Measurements from ENCODE around the gene SMAD5.

DNA sequence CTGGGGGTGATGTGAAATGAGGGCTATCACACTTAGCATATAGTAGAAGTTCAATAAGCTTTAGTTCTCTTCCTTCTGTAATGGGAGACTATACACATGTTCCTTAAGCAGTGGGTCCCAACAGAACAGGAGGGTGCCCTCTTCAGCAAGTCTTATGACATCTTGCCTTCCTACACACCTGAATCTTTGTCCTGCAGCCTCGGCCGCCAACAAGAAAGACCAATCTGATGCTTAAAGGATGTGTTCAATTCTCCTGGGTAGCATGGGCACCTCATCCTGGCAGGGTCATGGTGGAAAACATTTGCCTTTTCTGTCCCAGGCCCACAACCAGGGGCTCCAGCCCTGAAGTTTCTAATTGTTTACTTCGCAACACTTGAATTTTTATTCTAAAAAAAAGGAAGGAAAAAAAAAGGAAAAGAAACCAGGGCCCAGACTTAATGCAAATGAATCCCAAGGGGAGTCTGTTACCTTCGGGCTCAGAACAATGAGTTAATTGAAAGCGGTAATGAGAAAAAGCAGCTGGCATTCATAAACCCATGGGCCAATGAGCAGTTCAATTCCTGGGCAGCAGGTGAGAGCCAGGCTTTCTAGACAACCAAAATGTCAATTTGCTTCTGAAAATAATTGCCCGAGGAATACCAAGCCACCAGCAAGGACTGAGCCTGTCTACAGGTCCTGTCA is 26.2 kb upstream of the SMAD5 start:
- no peak for TF ChIP-seq BHLHE40 (IDR thresholded peaks at IDR 0.05; ENCODE audit: low read length)
- no peak for TF ChIP-seq POLR2A (IDR thresholded peaks at IDR 0.05; ENCODE audit: insufficient read depth in 1 of 2, low read depth in 2 of 2, low read length in 2 of 2)
- TF ChIP-seq, protein P1, sequence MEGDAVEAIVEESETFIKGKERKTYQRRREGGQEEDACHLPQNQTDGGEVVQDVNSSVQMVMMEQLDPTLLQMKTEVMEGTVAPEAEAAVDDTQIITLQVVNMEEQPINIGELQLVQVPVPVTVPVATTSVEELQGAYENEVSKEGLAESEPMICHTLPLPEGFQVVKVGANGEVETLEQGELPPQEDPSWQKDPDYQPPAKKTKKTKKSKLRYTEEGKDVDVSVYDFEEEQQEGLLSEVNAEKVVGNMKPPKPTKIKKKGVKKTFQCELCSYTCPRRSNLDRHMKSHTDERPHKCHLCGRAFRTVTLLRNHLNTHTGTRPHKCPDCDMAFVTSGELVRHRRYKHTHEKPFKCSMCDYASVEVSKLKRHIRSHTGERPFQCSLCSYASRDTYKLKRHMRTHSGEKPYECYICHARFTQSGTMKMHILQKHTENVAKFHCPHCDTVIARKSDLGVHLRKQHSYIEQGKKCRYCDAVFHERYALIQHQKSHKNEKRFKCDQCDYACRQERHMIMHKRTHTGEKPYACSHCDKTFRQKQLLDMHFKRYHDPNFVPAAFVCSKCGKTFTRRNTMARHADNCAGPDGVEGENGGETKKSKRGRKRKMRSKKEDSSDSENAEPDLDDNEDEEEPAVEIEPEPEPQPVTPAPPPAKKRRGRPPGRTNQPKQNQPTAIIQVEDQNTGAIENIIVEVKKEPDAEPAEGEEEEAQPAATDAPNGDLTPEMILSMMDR (CRISPR knock-in tag; IDR thresholded peaks at IDR 0.05), result no peak
- TF ChIP-seq ZNF530 (CRISPR knock-in tag; IDR thresholded peaks at IDR 0.05; ENCODE audit: low read depth), result no peak
- TF ChIP-seq NCOA2 (CRISPR knock-in tag; IDR thresholded peaks at IDR 0.05), result no peak
- TF ChIP-seq, protein P2, sequence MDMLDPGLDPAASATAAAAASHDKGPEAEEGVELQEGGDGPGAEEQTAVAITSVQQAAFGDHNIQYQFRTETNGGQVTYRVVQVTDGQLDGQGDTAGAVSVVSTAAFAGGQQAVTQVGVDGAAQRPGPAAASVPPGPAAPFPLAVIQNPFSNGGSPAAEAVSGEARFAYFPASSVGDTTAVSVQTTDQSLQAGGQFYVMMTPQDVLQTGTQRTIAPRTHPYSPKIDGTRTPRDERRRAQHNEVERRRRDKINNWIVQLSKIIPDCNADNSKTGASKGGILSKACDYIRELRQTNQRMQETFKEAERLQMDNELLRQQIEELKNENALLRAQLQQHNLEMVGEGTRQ (IDR thresholded peaks at IDR 0.05; ENCODE audit: low read depth, low read length), result no peak
- TF ChIP-seq, protein P2 (CRISPR knock-in tag; IDR thresholded peaks at IDR 0.05; ENCODE audit: borderline replicate concordance), result no peak
- TF ChIP-seq RXRB (CRISPR knock-in tag; IDR thresholded peaks at IDR 0.05; ENCODE audit: borderline replicate concordance), result no peak
- TF ChIP-seq, protein P3, sequence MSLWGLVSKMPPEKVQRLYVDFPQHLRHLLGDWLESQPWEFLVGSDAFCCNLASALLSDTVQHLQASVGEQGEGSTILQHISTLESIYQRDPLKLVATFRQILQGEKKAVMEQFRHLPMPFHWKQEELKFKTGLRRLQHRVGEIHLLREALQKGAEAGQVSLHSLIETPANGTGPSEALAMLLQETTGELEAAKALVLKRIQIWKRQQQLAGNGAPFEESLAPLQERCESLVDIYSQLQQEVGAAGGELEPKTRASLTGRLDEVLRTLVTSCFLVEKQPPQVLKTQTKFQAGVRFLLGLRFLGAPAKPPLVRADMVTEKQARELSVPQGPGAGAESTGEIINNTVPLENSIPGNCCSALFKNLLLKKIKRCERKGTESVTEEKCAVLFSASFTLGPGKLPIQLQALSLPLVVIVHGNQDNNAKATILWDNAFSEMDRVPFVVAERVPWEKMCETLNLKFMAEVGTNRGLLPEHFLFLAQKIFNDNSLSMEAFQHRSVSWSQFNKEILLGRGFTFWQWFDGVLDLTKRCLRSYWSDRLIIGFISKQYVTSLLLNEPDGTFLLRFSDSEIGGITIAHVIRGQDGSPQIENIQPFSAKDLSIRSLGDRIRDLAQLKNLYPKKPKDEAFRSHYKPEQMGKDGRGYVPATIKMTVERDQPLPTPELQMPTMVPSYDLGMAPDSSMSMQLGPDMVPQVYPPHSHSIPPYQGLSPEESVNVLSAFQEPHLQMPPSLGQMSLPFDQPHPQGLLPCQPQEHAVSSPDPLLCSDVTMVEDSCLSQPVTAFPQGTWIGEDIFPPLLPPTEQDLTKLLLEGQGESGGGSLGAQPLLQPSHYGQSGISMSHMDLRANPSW (CRISPR knock-in tag; IDR thresholded peaks at IDR 0.05; ENCODE audit: borderline replicate concordance), result no peak

All from HepG2 (cell line).